Gastroesophageal sphincter (tissue), 4 donors: ENCODE measurements around the gene CNN3. TPM values are rescaled to one million over a fixed set of nuclear protein-coding genes. Genes with fewer than 3 reads are reported as not detected.
A peak's percentile ranks its signal among the peaks of the same experiment; 100 is the strongest.

Experiments used
- ATAC-seq: fragments of 150-250 bp; one replicate; pipeline ENCODE4 v1.9.1; 2016; ENCODE audit warnings: mild to moderate bottlenecking, moderate library complexity
- H3K27ac ChIP-seq, 4 donors: fragments of 200-600 bp; sonication (generic) in 3 of 4; 1 replicate in 3 of 4; 2 replicates in 1 of 4; pipeline ENCODE4 v1.5.1; 2016 to 2019
- H3K27me3 ChIP-seq: fragments of 200-600 bp; sonication (generic); one replicate; pipeline ENCODE4 v1.5.1; 2019
- H3K36me3 ChIP-seq, 2 donors: fragments of 200-600 bp; sonication (generic); one replicate each; pipeline ENCODE4 v1.5.1; 2019; ENCODE audit warnings: control low read depth in 1 of 2
- H3K4me1 ChIP-seq, 3 donors: fragments of 200-600 bp; sonication (generic); 1 replicate in 2 of 3; 2 replicates in 1 of 3; pipeline ENCODE4 v1.5.1; 2016 to 2019; ENCODE audit warnings: control low read depth in 2 of 3
- H3K4me3 ChIP-seq, 2 donors: fragments of 200-600 bp; sonication (generic); one replicate each; pipeline ENCODE4 v1.5.1; 2019; ENCODE audit warnings: mild to moderate bottlenecking in 1 of 2, moderate library complexity in 1 of 2
- H3K9me3 ChIP-seq, 3 donors: fragments of 200-600 bp; sonication (generic); one replicate each; pipeline ENCODE4 v1.5.1; 2017 to 2019; ENCODE audit warnings: control low read depth in 2 of 3
- CTCF ChIP-seq, 4 experiments: fragments of 200-600 bp in 2 of 4; fragments of 450-650 bp in 2 of 4; sonication (generic) in 1 of 4; IDR thresholded peaks; one replicate each; pipeline ENCODE4 v1.5.1; 2017 to 2019; ENCODE audit warnings: antibody characterized with exemption in 4 of 4, mild to moderate bottlenecking in 2 of 4, moderate library complexity in 2 of 4
- EP300 ChIP-seq: sonication (generic); formaldehyde crosslinking; IDR thresholded peaks from one replicate; pipeline ENCODE4 v1.6.1; 2017; ENCODE audit warnings: antibody characterized with exemption, mild to moderate bottlenecking
- POLR2A ChIP-seq, 2 donors: fragments of 450-650 bp; IDR thresholded peaks; one replicate each; pipeline ENCODE4 v1.6.1; 2017; ENCODE audit warnings: antibody characterized with exemption in 2 of 2, mild to moderate bottlenecking in 2 of 2, moderate library complexity in 1 of 2
- POLR2AphosphoS5 ChIP-seq: sonication (generic); formaldehyde crosslinking; IDR thresholded peaks from one replicate; pipeline ENCODE4 v1.6.1; 2017; ENCODE audit warnings: antibody characterized with exemption
- WGBS, 2 donors: methylation state at CpG; one replicate each; pipeline ENCODE4 v1.1.5; 2018; ENCODE audit warnings: low coverage in 1 of 2; 5-methylcytosine and 5-hydroxymethylcytosine counted together
- total RNA-seq, 4 donors: library from RNA; depleted of rRNA; stranded (reverse); fragments of >200 nt; gene quantifications; one replicate each; pipeline ENCODE4 v1.1.0, GENCODE V29; 2016

CNN3 gene
- total RNA-seq, 4 donors from 2014 or later: 145 to 292 (median 217) TPM

- ATAC-seq: peak; percentile 46
- Histone ChIP-seq H3K9me3 (no peaks in the 10 kb centered on the region), H3K27ac (peak overlapping the region; percentile 80 to 83 (median 80)), H3K36me3 (no peaks in the 10 kb centered on the region), H3K4me3 (peak overlapping the region; percentile 7 to 15), H3K4me1 (peaks cover 0 to 27% (median 9%) of the 10 kb centered on the region in 3 donors), H3K27me3 (no peaks in the 10 kb centered on the region)
- no peak for TF ChIP-seq POLR2A (IDR thresholded peaks at IDR 0.05)
- no peak for TF ChIP-seq EP300
- no peak for TF ChIP-seq POLR2AphosphoS5
- WGBS, 2 donors: 1 to 3% methylated on average over 4 of the region's 4 CpGs
Measured at GRCh38 chr1:94883691-94884090, 43.2 kb downstream of the CNN3 start.

DNA sequence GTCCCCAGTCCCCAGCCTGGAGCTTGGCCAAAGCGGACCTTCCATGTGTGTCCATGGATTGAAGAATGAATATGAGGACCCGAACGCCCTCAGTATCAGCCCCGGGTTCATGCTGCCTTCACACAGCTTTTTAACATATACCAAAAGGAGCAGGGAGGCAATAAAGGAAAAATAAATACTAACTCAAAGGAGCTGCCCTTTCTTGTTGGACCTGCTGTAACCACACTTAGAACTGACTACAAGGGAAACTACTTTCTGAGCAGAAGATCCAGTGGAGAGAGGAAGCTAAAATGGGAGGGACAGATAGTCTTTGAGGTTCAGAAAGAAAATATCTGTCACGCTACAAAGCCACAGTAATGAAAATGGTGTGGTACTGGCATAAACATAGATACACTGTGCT is 48.6 kb downstream of the CNN3 start:
- H3K27me3 ChIP-seq: no peaks in the 10 kb centered on the region
- 93 to 100% methylated on average over 1 to 4 of the region's 5 CpGs for WGBS, 2 donors
- H3K4me3 ChIP-seq: no peak overlapping the region
- no peak overlapping the region for H3K27ac ChIP-seq
- TF ChIP-seq CTCF (IDR thresholded peaks at IDR 0.05) (no peak), EP300 (no peak), POLR2A (IDR thresholded peaks at IDR 0.05) (no peak), POLR2AphosphoS5 (no peak)
- peaks cover 0 to 29% (median 9%) of the 10 kb centered on the region in 3 donors for H3K4me1 ChIP-seq
- H3K36me3 ChIP-seq: no peaks in the 10 kb centered on the region
- no peak for ATAC-seq
- no peaks in the 10 kb centered on the region for H3K9me3 ChIP-seq

DNA sequence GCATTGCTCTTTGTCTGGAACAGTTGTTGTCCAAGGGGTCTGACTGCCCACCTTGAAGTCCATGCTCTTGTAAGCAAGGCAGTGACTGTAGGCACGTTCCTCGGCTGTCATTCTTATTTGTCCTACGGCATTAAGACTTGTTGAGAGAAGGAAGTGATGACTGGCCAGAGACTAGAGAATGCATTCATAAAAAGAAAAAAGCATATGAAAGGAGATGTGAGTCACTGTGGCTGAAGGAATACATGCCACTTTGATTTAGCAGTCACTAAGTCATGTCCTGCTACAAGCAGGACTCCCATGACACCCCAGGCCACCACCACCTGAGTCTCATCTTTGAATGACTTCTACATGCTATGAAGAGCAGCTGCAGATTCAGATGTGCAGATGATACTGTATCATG is 50.5 kb downstream of the CNN3 start:
- Histone ChIP-seq H3K27me3 (no peaks in the 10 kb centered on the region), H3K36me3 (no peaks in the 10 kb centered on the region), H3K27ac (peak overlapping the region in 2 of 4 donors; percentile 7 to 27), H3K9me3 (no peaks in the 10 kb centered on the region), H3K4me3 (no peak overlapping the region), H3K4me1 (peaks cover 0 to 33% (median 13%) of the 10 kb centered on the region in 3 donors)
- no peak for ATAC-seq
- 72 to 80% methylated on average over 3 of the region's 3 CpGs for WGBS, 2 donors
- TF ChIP-seq EP300 (no peak), POLR2AphosphoS5 (no peak), POLR2A (IDR thresholded peaks at IDR 0.05) (no peak), CTCF (IDR thresholded peaks at IDR 0.05) (no peak)

DNA sequence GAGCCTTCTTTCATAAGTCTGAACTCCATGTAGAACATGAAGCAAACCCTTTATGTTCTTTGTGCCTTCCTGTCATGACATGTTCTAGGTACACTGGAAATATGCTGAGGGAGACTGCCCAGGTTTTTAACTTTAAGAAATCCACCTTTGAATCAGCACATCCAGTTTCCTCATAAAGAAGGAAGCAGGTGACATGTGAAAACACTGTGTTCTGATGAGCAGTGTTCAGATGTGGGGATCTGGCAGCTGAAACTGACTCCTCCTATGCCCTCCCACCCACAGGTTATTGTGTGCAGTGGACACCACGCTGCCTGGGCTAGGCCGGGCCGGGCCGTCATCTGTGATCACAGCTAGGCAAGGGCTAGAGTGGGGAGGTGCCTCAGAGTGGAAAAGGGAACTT is 51.1 kb downstream of the CNN3 start:
- Histone ChIP-seq H3K27ac (peak overlapping the region in 2 of 4 donors; percentile 27 to 78), H3K36me3 (no peaks in the 10 kb centered on the region), H3K27me3 (no peaks in the 10 kb centered on the region), H3K9me3 (no peaks in the 10 kb centered on the region), H3K4me1 (peaks cover 0 to 33% (median 13%) of the 10 kb centered on the region in 3 donors), H3K4me3 (no peak overlapping the region)
- ATAC-seq: peak; percentile 48
- 51 to 67% methylated on average over 3 to 4 of the region's 4 CpGs for WGBS, 2 donors
- TF ChIP-seq POLR2AphosphoS5 (peak; percentile 31), CTCF (IDR thresholded peaks at IDR 0.05) (no peak)

DNA sequence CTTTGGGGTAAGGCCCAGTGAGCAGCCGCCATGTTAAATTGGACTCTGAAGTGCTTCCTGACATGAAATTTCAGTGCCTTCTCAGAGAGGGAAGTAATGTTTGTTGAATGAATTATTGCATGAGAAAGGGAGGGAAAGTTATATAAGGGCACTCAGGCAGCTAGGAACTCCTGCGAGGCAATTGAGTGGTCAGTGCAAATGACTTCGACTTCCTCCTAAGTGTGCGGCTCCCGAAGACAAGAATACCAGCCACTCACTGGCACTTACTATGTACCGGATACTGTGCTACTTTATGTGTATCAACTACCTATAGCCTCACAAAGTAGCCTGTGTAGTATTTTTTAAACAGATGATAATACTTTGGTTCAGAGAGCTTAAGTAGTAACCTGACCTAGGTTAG is 52.5 kb downstream of the CNN3 start:
- Histone ChIP-seq H3K4me1 (peaks cover 0 to 33% (median 13%) of the 10 kb centered on the region in 3 donors), H3K4me3 (no peak overlapping the region), H3K27me3 (no peaks in the 10 kb centered on the region), H3K36me3 (no peaks in the 10 kb centered on the region), H3K27ac (peak overlapping the region; percentile 64 to 78 (median 75)), H3K9me3 (no peaks in the 10 kb centered on the region)
- ATAC-seq: no peak
- 96 to 100% methylated on average over 4 to 5 of the region's 6 CpGs for WGBS, 2 donors
- TF ChIP-seq EP300: no peak
- TF ChIP-seq POLR2A (IDR thresholded peaks at IDR 0.05): no peak
- TF ChIP-seq CTCF (IDR thresholded peaks at IDR 0.05): no peak
- TF ChIP-seq POLR2AphosphoS5: no peak
